GM18502 (cell line): ENCODE results near the gene PDP2.

Experiments
- ATAC-seq: cut with Tn5 transposase; IDR thresholded peaks from one replicate; pipeline ENCODE4 v1.9.1; 2021; ENCODE audit warnings: mild to moderate bottlenecking; ENCODE audit not compliant: unreplicated experiment, poor library complexity

The PDP2 gene

DNA sequence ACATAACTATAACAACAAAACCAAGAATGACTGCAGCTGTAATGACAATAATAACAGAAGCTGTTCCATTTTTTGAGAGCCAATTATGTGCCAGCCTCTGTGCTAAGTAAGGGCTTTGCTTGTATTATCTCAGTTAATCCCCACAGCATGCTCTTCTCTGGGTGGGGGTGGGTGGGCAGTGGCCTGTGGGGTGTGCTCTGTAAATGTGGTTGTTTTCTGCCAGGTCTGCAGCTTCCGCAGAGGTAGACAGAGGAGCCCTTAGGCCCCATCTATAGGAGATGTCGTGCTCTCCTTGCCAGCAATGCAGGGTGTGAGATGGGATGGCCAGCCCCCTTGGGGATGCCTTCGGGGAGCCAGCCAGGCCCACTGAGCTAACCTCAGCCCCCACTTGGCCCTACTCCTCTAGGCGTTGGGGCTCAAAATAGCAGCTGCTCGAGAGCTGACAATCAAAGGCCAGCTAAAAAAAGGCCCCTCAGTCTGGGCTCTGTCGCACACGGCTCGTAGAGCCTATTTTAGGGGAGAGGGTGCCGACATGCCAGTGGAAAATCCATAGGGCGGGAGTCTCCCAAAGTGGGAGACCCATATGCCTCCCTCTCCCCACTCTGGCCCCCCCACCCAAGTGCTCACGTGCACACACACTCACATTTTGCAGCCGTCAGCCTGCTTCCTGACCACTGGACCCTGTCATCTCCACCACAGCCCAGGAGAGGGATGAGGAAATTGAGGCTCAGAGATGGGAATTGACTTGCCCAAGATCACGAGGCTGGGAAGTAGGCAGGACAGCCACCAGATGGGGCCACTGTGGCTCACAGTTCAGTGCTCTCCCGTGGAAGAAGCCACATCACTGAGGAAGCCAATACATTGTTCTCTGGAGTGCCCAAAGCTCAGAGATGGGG lies 22.6 kb downstream of the PDP2 start:
- ATAC-seq: no peak

DNA sequence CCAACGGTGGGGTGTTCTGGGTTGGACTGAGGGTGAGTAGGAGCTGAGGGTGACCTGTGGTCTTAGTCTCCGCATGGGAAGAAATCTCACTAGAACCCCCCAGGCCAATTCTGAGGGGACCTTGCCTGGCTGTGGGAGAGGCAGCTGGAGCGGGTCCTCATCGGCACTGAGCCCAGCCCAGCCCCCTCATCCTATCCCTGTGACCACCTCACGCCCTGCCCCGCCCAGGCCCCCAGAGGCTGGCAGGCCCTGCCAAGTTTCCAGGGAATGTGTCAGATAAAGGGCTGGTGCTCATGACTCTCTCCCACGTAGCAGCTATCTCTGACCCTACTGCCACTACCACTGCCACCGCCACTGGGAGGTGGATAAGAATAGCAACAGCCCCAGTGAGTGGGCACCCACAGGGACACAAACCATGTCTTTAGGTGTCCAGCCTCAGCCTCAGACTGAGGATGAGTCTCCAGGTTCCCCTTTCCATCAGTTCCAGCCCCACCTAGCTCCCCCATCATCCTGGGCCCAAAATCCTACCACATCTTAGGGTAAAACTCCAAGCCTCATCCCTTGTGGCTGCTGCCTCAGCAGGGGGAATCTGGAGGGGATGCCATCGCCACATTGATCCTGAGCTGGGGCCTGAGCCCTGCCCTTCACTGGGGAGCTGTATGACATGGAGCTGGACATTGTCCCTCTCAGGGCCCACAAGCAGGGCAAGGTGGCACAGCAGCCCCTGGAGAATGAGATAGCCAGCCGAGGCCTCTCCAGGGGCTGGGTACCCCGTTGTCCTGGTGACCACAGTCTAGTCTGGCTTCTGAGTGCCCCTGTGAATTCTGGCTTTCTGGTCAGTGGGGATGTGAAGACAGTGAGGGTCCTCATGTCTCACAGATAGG lies 23.5 kb downstream of the PDP2 start:
- ATAC-seq: no peak

DNA sequence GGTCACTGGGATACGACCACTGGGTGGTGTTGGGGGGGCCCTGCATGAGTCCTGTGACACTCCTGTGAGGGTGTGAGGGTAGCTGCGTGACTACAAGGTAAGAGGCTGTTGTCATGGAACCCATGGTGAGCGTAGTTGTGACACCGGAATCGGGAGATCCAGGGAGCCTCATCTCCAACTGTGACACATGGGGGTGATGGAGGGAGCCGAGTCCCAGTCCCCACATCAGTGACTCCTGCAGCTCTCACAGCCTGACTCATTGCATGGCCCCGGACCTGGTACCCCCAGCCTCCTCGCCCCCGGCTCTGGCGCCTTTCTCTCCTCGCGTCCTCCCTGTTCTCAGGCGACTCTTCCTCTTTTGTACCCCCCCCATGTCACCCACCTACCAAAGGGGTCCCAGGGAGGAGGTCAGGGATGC lies 24.1 kb downstream of the PDP2 start:
- no peak for ATAC-seq

DNA sequence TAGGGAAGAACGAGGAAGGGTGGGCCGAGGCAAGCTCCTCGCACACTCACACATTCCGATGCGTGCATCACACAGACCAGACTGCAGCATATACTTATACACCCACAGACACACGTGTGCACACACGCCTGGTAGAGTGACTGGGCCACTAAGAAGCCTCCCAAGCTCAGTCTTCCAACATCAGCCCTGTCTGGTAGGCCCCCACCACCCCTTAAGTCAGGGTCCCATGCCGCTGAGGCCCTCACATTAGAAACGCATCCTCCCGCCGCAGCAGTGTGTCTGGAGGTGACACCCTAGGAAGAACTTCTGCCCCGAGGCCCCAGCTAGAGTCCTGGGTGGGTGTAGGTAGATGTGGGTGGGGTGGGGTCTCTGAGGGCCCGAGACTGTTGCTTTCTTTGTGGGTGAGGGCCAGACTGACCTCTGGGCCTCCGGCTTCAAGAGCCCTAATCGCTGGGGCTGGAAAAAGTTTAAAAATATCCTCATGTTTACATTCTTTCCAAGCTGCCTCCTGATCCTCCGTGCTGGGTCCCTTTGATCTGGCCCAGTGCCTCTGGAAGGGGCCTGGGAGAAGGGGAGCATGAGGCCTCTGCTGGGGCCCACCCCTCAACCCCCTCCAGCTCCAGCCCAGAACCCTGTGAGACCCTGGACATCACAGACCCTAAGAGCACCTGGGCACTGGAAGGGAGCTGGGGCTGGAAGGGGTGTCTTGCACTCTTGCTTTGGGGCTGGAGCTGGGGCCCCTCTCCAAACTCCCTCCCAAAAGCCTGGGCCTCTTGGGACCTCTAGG lies 24.7 kb downstream of the PDP2 start:
- no peak for ATAC-seq

DNA sequence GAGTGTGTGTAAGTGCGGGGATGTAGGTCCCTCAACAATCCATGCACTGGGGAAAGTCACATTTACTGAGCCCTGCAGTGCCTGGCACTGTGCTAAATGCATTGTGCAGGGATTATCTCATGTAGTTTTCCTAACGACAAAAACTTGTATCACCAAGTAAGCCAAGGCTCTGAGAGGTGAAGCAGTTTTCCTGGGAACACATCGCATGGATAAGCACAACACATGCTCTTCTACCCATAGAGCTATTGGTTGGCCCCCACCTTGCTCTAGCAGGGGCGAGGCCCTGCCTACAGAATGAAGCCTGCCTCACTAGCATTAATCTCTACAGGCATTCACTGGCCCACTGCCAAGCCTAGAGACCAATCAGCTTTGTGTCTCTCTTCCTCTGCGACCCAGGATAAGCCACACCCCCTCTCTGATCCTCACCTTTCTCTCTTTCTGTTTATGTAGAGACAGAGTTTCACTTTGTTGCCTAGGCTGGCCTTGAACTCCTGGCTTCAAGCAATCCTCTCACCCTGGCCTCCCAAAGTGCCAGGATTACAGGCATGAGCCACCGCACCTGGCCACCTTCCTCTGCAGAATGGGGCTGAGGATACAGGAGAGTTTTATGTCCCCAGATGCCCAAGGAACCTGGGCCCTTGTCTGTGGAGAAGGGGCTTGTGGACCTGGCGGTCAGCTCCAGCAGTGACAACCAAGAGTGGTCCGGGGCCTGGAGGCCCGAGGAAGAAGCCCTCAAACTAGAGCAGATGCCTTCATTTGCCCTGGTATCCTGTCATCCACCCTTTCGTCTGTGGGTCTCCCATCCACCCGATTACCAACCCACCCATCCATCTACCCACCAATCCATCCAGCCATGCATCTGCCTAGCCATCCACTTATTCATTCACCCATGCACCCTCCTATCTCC lies 25.6 kb downstream of the PDP2 start:
- no peak for ATAC-seq

DNA sequence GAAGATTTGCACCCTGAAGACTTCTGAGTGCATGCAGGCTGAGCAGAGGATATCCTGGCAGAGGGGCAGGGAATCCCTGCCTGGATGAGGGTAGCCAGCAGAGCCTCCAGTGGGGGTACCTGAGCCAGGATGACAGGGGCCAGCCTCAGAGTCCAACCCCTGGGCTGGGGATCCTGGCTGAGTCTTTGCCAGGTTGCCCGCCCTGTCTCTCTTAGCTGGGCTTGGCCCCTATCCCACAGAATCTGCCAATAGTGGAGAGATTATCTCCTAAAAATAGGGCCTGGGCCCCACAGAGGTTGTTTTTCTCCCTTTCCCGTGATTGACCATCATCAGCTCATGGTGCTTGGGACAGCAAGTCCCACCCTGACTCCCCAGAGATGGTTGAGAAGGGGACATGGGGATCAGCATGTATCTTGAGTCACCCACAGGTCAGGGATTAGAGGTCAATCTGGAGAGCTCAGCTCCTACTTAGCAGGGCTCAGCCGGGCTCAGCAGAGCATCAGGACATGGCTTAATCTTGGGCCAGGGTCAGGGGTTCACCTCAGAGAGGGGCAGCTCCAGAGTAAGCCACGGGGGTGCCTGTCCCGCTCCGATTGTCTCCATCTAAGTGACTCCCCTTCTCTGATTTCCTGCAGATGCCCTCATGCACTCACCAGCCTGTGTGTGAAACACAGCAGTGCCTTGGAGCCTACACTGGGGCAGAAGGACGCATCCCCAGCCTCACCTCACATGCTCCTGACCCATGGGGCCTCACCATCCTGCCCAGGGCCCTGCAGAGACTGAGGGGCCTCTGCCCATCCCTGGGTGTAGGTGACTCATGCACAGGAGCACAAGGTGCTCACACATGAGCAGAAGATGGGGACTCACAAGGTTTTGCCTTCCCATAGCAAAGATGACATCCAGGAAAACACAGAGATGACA lies 26.9 kb downstream of the PDP2 start:
- ATAC-seq: no peak

DNA sequence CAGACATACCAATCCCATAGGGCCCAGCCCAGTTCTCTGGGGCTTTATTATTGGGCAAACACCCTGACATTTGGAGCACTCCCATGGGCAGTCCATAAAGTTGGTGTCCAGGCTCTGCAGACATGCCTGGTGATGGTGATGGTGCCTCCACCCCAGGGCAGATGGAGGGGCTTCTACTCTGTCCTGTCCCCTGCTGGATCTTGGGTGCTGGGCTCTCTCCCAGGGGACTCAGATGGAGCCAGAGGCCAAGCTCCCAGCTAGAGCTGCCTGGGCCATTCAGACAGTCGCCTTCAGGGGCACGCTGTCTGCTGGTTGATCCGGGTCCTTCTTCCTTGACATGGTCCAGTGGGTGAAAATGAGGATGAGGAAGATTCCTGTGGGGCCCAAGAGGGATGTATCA lies 27.8 kb downstream of the PDP2 start:
- no peak for ATAC-seq

DNA sequence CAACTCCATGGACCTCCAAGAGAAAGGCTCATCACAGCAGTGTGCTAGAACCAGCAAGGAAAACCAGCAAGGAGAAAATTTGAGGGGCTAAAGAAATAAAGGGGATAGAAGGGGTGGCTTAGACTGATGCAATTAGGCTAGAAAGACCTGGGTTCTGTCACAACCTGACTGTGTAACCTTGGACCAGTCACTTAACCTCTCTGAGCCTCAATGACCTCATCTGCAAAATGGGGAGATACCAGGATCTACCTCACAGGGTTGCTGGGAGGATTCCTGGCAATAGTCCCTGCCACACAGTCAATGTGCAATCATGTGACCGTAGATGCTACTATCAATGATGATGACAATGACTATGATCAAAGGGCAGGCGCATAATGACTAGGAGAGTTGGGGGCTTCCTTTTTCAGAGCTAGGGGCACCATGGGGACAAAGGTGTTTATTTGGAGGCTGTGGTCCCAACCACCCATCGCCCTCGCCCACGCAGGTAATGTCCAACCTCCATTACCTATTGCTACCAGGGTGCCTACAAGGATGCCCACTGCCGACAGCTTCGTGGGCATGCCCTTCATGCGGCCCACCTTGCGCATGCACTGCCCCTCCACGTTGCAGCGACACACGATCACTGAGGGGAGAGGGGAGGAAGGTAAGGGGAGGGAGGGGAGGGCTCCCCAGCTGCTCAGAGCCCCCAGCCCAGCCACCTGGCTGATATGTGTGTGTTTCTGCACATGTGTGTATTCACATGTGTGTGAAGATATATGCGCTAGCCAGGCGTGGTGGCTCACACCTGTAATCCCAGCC lies 28.6 kb downstream of the PDP2 start:
- no peak for ATAC-seq

DNA sequence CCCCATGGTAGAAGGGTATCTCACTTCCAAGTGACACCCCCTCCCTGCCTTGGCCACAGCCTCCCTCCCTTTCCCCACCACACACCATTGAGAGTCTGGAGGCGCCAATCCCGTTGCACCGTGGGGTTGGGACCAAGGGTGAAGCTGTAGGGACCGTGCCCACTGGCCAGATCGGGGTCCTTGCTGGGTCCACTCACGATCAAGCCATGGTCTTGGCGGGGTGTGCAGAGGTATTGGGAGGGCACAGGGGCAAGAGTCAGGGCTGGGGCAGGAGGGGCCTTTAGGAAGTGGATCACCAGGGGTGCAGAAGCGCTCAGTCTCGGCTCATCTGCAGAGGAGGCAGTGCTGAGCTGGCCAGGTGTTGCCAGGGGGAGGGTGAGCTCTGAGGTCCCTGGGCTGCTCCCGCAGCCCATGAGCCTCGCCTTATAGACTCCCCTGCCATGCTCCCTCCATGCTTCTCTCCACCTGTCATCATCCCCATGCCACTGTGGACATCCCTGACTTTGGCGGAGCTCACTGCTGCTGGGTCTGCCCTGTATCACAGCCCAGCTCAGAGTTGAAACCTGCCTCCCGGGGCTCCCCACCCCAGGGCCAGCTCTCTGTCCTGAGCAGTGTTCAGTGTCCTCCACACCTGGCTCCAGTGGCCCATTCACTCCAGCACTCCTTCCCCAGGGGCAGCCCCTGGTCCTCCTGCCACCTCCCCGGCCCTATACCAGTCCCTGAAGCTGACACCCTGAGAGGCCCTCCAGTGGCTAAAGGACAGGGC lies 30.0 kb downstream of the PDP2 start:
- ATAC-seq: no peak

DNA sequence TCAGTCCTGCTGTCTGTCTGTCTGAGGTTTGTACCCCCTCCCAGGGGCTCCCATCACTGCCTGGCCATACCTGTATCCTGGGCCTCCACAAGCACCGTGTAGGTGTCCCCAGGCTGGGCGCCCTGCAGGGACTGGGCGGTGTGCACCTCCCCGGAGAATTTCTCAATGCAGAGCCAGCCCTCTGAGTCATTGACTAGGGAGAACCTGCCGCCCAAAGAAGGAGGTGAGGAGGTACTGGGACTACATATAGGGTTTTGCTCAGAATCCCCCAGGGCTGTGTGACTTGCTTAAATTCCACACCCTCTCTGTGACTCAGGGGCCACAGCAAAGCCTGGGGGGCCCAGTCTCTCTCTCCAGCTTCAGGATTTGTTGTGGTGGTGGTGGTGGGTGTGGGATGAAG lies 30.8 kb downstream of the PDP2 start:
- no peak for ATAC-seq

DNA sequence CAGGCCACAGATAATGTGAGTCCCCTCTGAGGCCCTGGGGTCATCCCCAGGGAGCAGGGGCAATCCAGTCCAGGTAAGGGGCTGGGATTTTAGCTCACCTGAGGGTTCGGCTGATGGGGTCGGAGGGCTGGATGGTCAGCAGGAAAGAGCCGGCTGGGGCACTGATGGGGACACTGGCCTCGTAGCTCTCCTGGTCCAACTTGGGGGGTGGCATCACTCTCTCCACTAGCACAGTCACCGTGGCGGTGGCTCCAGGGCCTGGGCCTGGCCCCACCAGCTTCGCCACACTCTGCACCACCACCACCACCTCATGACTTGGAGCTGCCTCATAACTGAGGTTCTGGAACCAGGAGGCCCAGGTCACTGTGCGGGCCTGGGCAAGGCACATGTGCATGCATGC lies 31.5 kb downstream of the PDP2 start:
- no peak for ATAC-seq

DNA sequence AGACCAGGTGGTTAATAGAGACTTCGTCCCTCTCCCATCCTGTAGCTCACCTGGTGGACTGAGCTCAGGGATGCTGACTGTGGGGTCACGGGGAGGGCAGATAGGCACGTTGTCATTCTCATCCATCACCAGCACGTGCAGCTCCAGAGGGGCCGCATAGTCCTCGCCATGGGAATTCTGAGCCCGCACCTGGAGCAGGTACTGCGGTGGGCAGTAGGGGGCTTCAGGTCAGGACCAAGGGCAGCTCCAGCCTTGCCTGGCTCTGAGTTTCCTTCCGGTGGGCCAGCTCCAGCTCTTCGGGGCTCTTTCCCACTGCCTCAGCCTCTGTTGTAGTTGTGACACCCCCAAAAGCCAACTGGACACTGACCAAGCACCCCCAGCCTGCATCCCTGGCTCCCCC lies 32.8 kb downstream of the PDP2 start:
- ATAC-seq: no peak

DNA sequence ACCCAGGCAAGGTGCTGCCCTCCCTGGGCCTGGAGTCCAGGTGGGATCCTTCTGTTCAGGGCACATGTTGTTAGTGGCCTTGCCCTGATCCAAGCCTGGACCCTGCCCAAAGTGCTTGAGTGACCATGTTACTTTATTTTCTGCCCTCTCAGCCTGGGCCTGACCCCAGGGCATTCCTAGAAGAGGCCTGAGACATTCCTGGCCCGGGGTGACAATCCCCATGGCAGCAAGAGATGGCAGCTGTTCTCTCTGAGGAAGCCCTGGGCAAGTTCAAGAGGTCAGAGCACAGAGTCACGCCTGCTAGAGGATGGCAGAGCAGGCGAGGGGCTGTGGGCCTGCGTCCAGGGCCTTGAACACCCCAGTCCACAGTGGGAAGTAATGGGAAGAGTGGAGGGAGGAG lies 33.4 kb downstream of the PDP2 start:
- no peak for ATAC-seq

DNA sequence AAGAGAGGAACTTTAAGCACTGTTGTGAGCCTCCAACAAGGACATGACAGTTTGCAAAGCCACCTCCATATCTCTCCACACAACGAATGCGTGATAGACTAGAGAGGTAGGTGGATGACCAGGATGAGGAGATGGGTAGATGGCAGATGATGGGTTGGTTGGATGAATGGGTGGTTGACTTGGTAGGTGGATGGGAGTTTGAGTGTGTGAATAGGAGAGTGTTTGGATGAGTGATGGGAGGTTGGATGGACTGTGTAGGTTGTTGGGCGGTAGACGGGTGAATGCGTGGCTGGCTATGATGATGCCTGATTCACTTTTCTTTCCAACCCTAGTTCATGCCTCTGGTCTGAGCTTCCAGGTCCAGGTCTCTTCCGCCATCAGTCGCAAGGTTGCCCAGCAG lies 34.2 kb downstream of the PDP2 start:
- ATAC-seq: no peak

DNA sequence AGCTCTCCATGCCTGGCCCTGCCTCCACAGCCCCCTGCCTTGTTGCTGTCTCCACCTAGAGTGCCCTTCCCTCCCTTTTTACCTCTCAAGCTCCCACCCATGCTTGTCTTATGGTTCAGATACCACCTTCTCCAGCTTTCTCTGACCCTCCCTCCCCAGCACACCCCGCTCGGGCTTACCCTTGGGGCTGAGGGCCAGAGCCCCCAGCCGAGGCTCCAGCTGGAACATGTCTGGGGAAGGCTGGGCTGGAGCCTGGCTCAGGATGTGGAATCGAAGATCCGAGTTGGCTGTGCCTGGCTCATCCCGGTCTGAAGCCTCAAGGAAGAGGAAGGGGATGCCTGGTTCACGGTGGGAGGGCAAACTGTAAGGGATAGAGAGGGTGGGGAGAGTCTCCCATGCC lies 34.7 kb downstream of the PDP2 start:
- no peak for ATAC-seq

DNA sequence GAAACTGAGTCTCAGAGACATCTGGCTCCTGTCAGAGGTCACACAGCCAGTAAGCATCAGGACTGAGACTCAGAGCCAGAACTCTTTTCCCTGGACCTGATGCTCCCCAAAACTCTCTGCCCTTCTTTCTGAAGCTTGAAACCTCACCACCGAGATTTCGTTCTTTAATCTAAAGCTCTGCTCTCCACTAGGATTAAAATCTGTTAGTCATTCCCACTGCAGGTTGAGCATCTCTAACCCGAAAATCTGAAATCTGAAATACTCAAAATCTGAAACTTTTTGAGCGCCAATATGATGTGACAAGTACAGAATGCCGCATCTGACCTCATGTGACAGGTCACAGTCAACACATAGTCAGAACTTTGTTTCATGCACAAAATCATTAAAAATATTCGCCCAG lies 36.2 kb downstream of the PDP2 start:
- no peak for ATAC-seq

DNA sequence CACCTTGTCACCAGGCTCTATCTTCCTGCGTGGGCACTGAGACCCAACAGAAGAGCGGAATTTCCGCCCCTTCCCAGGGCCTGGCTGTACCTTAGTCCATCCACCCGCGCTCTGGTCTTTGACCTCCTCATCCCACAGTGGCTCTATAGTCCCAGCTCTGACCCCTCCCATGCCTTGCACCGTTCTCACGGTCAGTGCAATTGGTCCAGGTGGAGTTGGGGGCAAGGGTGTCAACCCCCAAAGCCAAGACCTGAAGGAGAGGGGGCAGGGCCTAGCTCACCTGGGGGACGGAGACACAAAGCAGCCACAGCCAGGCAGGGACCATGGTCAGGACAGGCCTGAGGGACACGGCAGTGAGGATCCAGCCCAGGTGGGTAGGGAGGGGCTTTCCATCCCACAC lies 37.4 kb downstream of the PDP2 start:
- ATAC-seq: no peak
